NCI-H226 (cell line): ENCODE data around the gene FKBP5.
"Not testable (repeated sequence)": the region's sequence is repeated elsewhere in the genome, so short reads cannot be mapped to it uniquely, and the experiment has no call there.

Experiments used
- DNase-seq: peaks from one replicate; pipeline ENCODE4 v3.0.0-alpha.2; 2015

FKBP5 gene

DNA sequence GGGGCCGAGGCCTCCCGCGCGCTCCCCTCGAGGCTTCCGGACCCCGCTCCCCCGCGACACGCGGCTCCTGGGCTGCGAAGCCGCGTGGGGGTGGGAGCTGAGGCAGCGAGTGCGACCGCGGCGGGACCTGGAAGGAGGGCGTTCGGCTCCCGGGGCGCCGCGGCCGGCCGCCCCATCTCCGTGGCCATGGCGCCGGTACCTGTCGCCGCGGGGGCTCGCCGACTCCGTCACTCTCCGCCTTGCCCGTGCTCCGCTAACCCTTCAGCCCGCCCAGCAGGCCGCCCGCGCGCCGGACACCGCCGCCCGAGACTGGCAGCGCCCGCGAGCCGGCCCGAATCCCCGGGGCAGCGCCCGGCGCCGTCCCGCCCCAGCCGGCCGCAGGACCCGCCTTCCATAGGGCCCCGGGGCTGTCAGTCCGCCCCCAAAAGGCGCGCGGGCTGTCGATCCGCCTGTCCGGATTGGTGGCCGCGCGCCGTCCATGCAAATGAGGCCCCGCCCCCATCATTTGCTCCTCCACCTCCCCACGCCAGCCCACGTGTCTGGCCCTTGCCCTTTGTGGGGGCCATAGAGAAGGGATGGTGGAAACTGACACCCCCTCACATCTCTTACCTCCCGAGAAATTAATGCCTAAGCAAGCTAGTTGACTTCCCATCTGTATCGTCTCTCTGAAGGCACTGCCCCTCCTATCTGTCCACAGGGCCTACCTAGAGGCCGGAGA lies at the start of gene FKBP5:
Gene FKBP5 (minus strand): TSS at position 311 of the 718 bp plus-strand sequence. CDS start 46,091 bp downstream, outside the sequence.
- peak; percentile 85 for DNase-seq

DNA sequence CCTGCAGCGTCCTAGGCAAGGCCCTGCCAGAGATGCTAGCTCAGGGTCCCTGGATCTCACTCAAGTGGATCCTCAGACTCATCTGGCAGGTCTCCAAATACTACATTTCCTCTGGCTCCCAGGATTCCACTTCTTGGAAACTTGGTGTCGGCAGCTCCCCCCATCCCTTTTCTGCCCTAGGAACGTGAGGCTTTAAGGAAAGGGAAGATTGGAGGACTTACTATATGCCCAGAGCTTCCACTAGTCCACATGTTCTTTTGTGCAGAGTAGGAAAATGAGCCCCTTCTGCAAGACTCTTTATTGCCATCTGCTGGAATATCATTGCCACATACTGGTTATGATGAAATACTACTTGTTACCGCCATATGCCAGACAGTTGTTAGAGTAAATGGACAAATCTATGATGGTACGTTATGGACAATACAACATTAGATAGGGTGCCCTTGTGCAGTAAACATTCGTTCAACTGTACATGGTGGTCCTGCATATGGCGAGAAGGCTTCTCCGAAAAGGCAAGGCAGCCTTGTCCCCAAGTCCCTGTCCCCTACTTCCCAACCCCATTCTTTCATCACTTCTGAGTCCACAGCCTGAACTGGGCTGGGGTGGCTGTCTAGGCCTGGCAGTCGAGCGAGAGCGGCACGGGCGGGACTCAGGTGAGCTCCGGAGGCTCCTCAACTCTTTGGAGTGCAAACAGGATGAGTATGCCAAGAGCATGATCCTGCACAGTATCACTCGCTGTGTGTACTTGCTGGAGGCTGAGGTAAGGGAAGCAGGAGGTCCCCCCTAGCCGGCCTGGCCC lies 48.9 kb upstream of the FKBP5 start:
- DNase-seq: peak; percentile 57

DNA sequence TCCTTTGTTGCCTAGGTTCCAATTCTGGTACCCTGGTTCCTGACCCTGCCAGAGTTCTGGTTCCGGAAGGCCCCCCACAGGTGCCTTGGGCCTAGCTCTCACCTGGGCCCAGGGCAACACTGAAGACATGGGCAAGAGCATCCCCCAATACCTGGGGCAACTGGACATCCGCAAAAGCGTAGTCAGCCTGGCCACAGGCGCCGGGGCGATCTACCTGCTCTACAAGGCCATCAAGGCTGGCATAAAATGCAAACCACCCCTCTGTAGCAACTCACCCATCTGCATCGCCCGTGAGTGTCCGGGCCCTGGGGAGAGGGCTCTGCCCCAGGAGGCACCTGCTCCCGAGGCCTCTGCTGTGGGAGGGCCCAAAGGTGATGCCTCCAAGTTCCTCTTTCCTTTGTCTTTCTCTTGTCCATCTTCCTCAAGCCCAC lies 48.3 kb upstream of the FKBP5 start, which contains the start of gene ARMC12:
Gene ARMC12 (plus strand): TSS at position 51 of the 431 bp plus-strand sequence. CDS start 77 bp downstream, at position 128.
- DNase-seq: no peak

DNA sequence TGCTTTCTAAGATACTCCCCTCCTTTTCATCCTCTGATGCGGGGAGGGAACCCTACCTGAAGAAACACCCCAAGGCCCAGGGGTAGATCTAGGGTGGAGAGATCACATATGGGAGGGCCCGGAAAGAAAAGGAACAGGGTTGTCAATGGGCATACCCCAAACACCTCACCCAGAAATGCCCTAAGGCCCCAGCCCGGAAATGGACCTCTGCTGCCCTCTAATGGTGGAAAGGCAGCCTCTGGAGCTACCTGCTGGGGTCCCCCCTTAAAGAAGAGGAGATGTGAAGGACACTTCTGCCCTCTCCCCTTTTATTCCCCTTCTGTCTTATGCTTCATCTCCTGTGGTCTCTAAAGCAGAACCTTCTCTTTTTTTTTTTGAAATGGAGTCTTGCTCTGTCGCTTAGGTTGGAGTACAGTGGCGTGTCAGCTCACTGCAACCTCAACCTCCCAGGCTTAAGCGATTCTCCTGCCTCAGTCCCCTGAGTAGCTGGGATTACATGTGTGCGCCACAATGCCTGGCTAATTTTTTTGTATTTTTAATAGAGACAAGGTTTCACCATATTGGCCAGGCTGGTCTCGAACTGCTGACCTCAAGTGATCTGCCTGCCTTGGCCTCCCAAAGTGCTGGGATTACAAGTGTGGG lies 47.7 kb upstream of the FKBP5 start:
- peak; percentile 24 for DNase-seq

DNA sequence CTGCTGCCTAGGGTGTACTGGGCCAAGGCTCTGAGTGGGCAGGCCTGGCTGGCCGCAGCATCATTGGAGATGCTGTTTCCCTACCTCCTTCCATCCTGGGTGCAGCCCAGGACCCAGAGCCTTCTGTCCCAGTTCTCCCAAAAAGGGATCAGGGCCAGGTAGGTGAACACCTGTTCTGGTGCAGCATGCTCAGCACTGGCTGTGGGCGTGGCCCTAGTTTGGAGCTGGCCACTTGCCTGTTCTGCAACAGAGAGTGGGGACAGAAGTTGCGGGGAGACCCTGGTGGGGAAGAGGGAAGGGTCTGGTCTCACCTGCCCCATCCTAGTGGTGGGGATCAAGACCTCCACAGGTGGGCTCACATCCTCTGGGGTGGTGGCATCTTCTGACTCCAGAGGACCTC lies 46.7 kb upstream of the FKBP5 start:
- DNase-seq: no peak

DNA sequence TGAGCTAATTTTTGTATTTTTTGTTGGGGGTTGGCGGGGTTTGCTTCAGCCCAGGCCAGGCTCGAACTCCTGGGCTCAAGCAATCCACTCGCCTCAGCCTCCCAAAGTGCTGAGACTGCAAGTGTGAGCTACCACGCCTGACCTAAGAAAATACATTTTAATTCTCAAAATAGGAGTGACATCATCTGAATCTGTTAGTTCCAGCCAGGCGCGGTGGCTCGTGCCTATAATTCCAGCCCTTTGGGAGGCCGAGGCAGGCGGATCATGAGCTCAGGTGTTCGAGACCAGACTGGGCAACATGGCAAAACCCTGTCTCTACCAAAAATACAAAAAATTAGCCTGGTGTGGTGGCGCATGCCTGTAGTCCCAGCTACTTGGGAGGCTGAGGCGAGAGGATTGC lies 45.6 kb upstream of the FKBP5 start:
- DNase-seq: not testable (repeated sequence)

DNA sequence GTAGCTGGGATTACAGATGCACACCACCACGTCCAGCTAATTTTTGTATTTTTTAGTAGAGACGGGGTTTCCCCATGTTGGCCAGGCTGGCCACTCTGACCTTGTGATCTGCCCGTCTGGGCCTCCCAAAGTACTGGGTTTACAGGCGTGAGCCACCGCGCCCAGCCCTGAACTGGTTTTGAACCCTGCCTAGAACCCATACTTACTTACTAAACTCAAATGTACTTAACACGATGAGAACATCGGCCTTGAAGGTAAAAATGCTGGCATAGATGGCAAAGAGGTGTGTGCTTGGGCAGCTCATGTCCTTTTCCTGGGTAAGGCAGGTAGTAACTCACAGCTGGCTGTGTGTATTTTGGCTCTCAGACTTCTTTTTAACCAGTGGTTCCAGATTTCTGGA lies 44.9 kb upstream of the FKBP5 start:
- no peak for DNase-seq

DNA sequence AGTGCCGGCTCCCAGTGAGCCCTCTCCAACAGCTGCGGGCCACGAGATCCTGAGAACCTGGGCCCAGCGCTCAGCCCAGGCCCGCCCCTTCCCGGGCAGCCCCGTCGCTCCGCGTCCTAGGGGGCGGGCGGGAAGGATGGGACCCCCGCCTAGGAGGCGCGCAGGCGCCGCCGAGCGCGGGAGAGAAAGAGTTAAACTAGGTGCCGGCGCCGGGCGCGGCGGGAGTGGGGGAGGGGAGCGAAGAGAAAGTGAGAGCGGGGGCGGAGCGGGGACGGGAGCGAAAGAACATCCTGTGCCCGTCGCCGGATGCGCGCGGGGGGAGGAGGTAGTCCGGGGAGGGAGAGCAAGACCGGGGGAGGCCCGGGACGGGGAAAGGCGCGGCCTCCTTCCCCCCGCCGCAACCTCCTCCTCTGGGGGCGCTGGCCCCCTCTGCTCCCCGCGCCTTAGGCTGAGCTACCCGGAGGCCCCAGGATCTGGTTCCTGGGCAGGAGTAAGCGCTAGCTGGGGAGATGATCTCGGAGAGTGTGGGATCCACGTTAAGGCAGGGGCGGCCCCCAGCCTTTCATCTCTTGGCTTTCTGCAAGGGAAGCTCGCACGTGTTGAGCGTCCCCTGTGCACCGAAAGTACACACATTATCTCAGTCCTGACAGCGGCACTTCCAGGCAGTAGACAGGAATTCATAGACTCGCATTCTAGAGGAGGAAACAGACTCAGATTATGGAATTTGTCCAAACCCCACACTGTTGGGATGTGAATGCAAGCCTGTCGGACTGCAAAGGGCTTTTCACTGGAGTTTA lies 43.2 kb upstream of the FKBP5 start:
- DNase-seq: peak; percentile 74

DNA sequence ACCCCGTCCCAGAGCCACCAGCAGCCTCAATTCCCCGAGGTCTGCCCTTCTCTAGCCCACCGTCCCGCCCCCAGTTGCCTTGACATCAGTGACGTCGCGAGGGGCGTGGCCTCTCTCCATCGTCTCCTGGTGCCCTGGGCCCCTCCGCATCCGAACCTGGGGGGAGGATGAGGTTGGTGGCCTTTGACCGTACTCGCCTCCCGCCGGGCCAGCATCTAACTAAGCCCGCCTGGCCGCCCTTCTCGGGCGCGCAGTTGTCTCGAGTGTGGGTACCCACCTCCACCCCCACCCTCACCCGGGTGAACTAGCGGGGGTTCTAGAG lies 42.7 kb upstream of the FKBP5 start:
- peak; percentile 51 for DNase-seq

DNA sequence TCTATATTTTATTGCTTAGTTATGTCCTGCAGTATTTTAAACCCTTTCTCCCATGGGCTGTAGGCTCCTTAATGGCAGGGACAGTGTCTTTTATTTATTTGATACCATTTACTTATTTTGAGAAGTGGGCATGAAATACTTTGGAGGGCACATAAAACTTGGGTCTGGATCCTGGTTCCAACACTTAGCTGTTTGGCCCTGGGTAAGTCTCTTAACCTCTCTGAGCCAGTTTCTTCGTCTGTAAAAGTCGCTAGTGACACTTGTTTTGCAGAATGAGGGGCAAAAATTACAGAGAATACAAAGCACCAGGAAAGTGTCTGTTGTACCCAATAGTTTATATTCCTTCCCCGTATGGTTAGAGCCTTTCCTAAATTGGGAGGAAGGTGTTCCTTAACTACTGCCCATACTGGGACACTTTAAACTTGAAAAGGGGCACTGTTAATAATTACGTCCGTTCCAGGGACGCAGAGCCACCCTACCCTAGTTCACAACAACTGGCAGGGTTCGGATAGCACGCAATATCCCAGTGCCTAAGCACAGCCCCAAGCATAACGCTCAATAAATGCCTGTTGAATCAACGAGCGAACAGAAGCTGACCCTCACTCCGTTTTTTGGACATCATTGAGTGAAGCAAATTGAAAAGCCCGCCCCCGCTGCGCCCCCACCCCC lies 42.2 kb upstream of the FKBP5 start:
- DNase-seq: no peak

DNA sequence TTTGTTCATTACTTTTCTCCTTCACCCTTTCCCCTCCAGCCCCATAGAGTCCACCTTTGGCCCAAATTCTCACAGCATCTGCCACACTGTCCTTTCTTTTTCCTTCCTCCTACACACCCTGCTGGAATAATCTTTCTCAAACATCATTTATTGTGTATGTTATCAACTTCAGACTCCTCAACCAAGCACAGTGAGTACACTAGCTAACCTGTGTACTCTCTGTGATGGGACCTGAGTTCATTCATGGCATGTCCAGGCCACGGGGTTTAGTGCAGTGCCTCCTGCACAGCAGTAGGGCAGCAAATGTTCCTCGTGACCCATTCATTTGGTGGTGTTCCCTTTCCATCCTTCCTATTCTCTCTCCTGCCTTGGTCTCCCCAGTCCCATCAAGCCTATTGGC lies 41.0 kb upstream of the FKBP5 start:
- DNase-seq: no peak

DNA sequence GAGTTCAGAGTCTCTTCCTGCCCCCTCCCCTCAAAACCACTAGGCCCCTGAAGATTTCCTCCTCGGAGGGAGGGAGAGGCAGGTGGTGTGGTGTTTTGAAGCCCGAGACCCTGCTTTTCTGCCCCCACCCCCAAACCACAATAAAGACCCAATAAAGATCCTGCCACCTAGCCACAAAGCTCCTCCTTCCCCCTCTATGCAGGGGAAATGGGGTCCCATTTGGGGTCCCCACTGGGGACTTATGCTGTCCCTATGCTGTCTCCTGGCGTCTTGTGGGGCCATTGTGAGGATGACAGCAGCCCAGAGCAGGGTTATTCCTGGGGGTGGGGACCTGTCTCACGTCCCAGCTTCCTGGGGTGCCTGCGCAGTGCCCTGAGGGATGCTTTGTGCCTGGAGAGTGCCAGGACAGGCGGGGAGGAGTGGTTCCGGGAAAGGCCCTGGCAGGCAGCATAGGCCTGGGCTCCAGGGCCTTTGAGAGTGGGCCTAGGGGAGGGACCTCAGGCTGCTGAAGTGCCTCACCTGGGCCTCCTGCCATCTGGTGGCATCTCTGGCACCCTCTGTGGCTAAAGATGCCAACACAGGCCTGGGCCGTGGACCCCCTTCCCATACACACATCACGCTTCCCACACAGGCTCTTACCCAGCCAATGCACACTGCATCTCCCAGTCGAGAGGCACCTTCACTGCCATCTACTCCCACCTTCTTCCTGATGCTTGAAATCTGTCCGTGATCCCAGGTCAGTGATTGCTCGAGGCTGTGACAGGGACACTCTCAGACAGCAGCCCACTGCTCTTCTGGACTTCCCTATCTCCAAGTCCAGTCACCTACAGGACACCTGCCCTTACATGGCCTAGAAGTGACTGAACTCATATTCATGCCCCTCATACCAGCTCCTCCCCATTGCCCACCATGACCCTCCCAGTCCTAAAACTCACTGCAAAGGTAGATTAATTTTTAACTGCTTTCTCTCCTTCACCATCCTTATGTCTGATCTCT lies 40.3 kb upstream of the FKBP5 start:
- no peak for DNase-seq

DNA sequence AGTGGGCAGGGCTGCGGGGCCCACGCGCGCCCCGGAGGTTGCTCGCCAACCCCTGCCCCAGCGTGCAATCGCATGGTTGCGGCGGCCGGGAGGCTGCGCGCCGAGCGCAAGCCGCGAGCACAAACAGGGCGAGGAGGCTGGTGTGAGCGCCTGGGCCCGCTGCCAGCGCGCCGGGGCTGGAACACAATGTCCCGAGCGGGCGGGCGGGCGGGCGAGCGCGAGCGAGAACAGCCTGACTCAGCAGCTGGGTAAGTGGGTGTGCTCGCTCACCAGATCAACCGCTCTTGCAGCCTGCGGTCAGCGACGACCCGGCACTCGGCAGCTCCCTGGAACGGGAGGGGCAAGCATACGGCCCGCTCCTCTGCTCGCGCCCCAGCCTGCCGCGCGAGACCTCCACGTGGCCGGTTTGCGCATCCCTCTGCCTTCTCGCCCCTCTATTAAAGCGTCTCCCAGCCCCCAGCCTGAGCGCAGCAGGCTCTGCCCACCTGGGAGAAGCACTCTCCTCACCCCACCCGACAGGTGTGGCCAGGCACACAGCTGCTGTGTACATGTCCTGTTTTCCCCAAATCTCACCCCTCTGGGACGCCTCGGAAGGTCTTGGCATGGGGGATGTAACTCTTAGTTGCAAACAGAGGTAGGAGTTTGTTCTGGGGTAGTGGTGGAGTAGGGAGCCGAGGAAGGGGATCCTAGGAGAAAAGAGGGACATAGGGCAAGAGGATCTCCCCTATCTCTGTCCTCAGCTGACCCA lies 39.4 kb upstream of the FKBP5 start:
- peak; percentile 87 for DNase-seq

DNA sequence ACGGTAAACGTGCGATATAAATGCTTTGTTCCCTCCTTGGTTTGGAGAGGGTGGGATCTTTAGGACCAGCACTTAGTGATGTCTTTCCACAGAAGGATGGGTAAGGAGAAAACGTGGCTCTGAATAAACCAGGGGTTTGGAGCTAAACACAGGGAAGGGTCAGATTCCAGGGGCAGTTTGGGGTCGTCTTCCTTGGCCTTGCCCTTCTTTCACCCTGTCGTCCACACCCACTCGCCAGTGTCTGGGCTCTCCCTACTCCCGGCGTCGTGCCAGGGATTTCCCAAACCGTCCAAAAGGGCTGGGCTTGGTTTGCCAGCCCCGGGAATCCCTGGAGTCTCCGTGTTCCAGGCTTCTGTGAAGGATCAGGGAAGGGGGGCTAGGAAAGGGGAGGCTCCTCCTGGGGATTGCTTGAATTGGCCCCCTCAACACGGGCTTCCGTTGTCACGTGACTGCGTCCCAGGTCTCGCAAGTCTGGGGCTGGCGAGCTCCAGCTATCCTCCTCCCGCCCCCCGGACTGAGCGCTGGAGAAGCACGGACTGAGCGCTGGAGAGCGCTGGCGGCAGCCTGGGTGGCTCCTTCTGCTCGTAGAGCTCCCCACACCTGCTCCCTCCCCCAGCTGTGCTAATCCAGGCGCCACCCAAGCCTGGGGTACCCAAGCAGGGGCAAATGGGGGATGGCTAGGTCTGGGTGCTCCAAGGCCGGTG lies 38.7 kb upstream of the FKBP5 start:
- DNase-seq: peak; percentile 71

DNA sequence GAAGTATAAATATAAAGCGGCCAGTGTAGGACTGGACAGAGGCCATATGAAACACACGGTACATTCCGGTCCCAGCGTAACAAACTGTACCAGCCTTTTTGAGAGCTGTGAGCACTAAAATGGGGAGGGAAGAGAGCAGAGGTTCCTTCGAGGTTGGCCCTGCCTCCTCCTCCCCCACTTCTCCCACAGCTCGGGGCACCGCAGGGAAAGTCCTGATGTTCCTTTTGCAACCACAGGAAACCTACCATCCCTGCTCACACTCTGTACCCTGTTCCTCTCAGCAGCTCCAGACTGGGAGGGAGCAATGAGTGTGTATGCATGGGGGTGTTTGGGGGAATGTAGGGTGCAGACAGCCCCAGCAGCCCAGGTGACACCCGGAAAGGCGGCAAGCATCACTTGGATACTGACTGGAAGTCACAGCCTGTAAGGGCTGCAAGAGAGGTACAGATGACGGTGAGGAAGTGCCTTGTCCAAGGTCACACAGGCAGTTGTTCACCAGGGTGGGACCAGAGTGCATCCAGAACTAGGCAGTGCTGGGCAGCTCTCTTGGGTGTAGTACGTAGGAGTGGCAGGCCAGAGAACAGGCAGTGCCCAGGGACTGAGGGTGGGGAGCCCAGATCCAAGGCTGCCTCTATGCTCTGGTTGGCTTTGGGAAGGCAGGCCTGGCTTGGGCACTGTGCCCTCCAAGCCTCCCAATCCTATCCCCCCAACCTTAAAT lies 37.2 kb upstream of the FKBP5 start:
- peak; percentile 55 for DNase-seq

DNA sequence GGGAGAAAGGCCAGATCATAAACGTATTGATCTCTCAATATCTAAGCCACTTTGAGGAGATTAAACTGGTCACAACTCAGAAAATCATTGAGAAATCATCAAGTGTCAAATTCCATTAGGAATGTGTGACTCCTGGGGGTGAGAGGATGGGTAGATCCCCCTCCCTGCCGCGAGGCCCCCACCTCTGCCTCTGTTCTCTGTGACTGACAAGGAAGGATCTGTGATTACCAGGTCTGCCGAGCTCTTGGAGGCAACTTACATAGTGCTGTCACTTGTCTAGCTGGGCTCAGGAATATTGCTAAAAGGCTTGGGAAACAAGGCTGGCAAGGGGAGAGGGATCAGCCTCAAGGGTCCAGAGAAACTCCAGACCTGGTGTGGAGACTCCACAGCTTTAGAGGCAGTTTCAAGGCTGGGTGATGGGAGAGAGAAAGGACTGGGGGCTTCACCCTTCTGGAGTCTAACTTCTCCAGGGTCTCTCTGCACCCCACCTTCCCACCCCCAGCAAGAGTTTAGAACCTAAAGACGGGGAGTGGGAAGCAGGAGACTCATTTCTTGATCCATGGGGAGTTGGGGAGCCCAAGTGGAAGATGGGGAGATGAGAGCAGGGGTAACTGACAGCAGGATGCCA lies 36.5 kb upstream of the FKBP5 start:
- no peak for DNase-seq

DNA sequence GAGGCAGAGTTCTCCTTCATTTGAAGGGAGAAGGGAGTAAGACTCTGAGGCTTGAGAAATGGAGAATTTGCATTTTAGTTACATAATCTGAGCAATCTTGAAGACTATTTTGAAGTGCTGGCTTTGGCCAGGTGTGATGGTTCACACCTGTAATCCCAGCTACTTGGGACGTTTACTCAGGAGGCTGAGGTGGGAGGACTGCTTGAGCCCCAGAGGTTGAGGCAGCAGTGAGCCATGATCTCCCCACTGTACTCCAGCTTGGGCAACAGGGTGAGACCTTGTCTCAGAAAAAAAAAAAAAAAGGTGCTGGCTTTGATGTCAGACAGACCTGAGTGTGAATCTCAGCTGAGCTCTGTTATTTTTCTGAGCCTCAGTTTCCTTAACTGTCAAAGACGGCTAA lies 35.8 kb upstream of the FKBP5 start:
- DNase-seq: no peak

DNA sequence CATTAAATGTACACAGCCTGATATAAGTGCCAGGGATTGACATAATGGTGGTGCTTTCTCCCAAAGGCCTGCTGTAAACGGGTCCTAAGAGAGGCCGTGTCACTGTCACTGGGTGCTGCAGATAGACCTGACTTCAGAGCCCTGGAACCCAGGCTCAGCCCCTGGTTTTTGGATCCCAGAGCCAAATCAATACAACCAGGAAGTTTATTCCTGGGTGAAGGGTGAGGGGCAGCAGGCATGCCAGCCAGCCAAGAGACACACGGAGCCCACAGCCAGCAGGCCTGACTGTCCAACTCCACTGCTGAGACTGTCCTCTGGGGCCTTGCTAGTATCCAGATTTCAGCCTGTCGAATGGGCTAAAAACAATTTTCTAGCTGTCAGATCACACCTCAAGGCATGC lies 35.3 kb upstream of the FKBP5 start:
- DNase-seq: no peak

DNA sequence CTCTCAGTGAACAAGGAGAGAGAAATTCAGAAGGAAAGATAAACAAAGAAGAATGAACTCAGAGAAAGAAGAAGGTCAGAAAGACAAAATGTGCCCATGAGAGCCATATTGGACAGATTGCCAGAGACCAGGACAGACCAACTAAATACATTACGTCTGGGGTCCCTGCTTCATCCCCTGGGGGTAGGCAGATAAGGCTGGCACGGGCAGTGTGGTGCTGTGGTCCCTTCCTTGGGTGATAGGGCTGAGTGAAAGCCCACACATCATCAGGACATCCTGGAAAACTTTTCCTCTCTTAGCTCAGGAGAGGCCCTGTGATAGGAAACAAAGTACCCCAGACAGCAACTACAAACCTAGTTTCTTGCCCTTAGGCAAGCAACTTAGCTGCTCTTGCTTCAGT lies 34.9 kb upstream of the FKBP5 start:
- DNase-seq: no peak
